K562 (cell line): ENCODE data around the gene SACS. TPM values are rescaled to one million over a fixed set of nuclear protein-coding genes. Genes with fewer than 3 reads are reported as not detected.

ENCODE experiments used
- ATAC-seq: fragments of 200-7000 bp; cut with Tn5 transposase; 3 replicates; pipeline ENCODE4 v1.9.1; 2020; ENCODE audit warnings: moderate library complexity
- BruUV-seq: library from RNA; stranded (reverse); fragments of 400-500 nt; replicated peaks from 2 replicates; lab custom pipeline; 2021; lab: Mats Ljungman, UMichigan
- CTCF ChIA-PET: fragments of 300-600 bp; formaldehyde crosslinking; extraction: SDS; loops from one replicate; lab custom pipeline; 2021; ENCODE audit warnings: low intra/inter-chr PET ratio; lab: Yijun Ruan, JAX
- POLR2A ChIA-PET: fragments of 300-600, 350-650 bp; sonication (Branson Sonifier 250); formaldehyde crosslinking; extraction: SDS; loops from one replicate; lab custom pipeline; 2021; ENCODE audit warnings: antibody characterized with exemption, inconsistent platforms; lab: Yijun Ruan, JAX
- DNase-seq, 4 experiments: peaks; one replicate each; pipeline versions ENCODE4 v3.0.0 to v3.0.0-alpha.2; 2011 to 2018; ENCODE audit warnings: low spot score in 3 of 4, mixed read lengths in 3 of 4; ENCODE audit errors: extremely low read depth in 1 of 4
- FAIRE-seq: peaks from 2 replicates; lab custom pipeline; 2011; peaks lifted over from hg19 to GRCh38; lab: Jason Lieb, UNC
- H2AFZ ChIP-seq: 2 replicates; pipeline ENCODE4 v1.6.0; 2011; ENCODE audit warnings: low read depth, low read length, control low read depth, inconsistent platforms
- H3K27ac ChIP-seq: fragments of 200-600 bp; 3 replicates; pipeline ENCODE4 v1.8.0; 2011; ENCODE audit warnings: low read depth, mild to moderate bottlenecking, control low read depth, inconsistent platforms, low read length, moderate library complexity, mixed read lengths; ENCODE audit errors: extremely low read depth
- H3K27me3 ChIP-seq, 2 experiments: fragments of 300-600 bp in 1 of 2; 2 replicates in 1 of 2; 3 replicates in 1 of 2; pipeline versions ENCODE4 v1.6.0 to v1.8.0; 2011; ENCODE audit warnings: inconsistent platforms in 2 of 2, low read length in 2 of 2, mild to moderate bottlenecking in 1 of 2, mixed read lengths in 1 of 2, moderate library complexity in 1 of 2; ENCODE audit not compliant: control insufficient read depth in 2 of 2, insufficient read depth in 2 of 2
- H3K36me3 ChIP-seq: fragments of 300-600 bp; 3 replicates; pipeline ENCODE4 v1.8.0; 2011; ENCODE audit warnings: mild to moderate bottlenecking, low read length, inconsistent platforms; ENCODE audit not compliant: control insufficient read depth, insufficient read depth
- H3K4me1 ChIP-seq, 2 experiments: fragments of 200-600 bp in 1 of 2; replicated peaks in 1 of 2; 2 replicates in 1 of 2; 3 replicates in 1 of 2; pipeline versions ENCODE4 v1.5.1 to v1.8.0; 2011; ENCODE audit warnings: inconsistent platforms in 2 of 2, low read length in 2 of 2, mild to moderate bottlenecking in 1 of 2, mixed read lengths in 1 of 2, moderate library complexity in 1 of 2; ENCODE audit not compliant: control insufficient read depth in 2 of 2, insufficient read depth in 2 of 2
- H3K4me2 ChIP-seq: 2 replicates; pipeline ENCODE4 v1.6.1; 2011; ENCODE audit warnings: low read length, control low read depth, inconsistent platforms, mixed read lengths; ENCODE audit not compliant: insufficient read depth
- H3K4me3 ChIP-seq: fragments of 200-600 bp; sonication (generic), shearing (Covaris generic); 2 replicates; pipeline ENCODE4 v1.5.1; 2016; ENCODE audit warnings: control low read depth, inconsistent platforms
- H3K79me2 ChIP-seq: fragments of 200-600 bp; 3 replicates; pipeline ENCODE4 v1.8.0; 2011; ENCODE audit warnings: low read length, inconsistent platforms; ENCODE audit not compliant: control insufficient read depth, insufficient read depth
- H3K9ac ChIP-seq, 2 experiments: 2 replicates each; pipeline versions ENCODE4 v1.6.0 to v1.6.1; 2011; ENCODE audit warnings: low read depth in 2 of 2, low read length in 2 of 2, control low read depth in 1 of 2, inconsistent platforms in 1 of 2, mild to moderate bottlenecking in 1 of 2, mixed read lengths in 1 of 2; ENCODE audit not compliant: insufficient read depth in 1 of 2
- H3K9me1 ChIP-seq: one replicate; pipeline ENCODE4 v1.6.0; 2011; ENCODE audit warnings: inconsistent platforms, mild to moderate bottlenecking, low read length, moderate library complexity; ENCODE audit not compliant: control insufficient read depth, insufficient read depth
- H3K9me3 ChIP-seq: replicated peaks from 2 replicates; pipeline ENCODE4 v1.5.1; 2011; ENCODE audit warnings: low read depth, low read length, inconsistent platforms; ENCODE audit not compliant: control insufficient read depth, insufficient read depth
- H4K20me1 ChIP-seq: replicated peaks from 2 replicates; pipeline ENCODE4 v1.6.1; 2011; ENCODE audit warnings: low read length, inconsistent platforms, mixed read lengths; ENCODE audit not compliant: control insufficient read depth, insufficient read depth
- ZNF232 ChIP-seq: sonication (generic); formaldehyde crosslinking; IDR thresholded peaks from 2 replicates; pipeline ENCODE4 v1.8.0; 2022; ENCODE audit warnings: mild to moderate bottlenecking, missing genetic modification reagents
- ZNF311 ChIP-seq: fragments of 250-450 bp; sonication (Bioruptor Pico); IDR thresholded peaks from 2 replicates; pipeline ENCODE4 v1.4.0; 2020; ENCODE audit warnings: mild to moderate bottlenecking, moderate library complexity
- ZNF717 ChIP-seq: fragments of 250-450 bp; sonication (Bioruptor Pico); IDR thresholded peaks from 2 replicates; pipeline ENCODE4 v1.5.0; 2021
- WGBS: fragments of 100-300 bp; shearing (Covaris generic); methylation state at CpG from one replicate; pipeline ENCODE4 v1.1.6; 2016; ENCODE audit warnings: low coverage, mixed read lengths; ENCODE audit not compliant: insufficient coverage; ENCODE audit errors: missing lambda C conversion rate; 5-methylcytosine and 5-hydroxymethylcytosine counted together
- in situ Hi-C: fragments of 300-500 bp; cut with MboI; formaldehyde crosslinking; loops from 4 replicates; pipeline ENCODE4 v1.15.0; 2018; ENCODE audit warnings: inconsistent platforms, mixed read lengths
- intact Hi-C: fragments of 100-400 bp; cut with micrococcal nuclease; formaldehyde crosslinking; loops from 2 replicates; pipeline ENCODE4 v1.14.2; 2022
- polyA plus RNA-seq, 8 experiments: library from polyadenylated mRNA; depleted of rRNA in 4 of 8; stranded (reverse) in 5 of 8; unstranded in 3 of 8; fragments of >200 nt; fragmentation: Nextera tagmentation in 2 of 8; fragmentation: Illumina TruSeq in 1 of 8; extraction: Ambion mirVana in 2 of 8; extraction: Trizol in 1 of 8; gene quantifications; 2 replicates each; pipeline versions ENCODE4 v1.2.1 to v1.2.3, GENCODE V29; 2011 to 2014; ENCODE audit warnings: inconsistent platforms in 1 of 8, missing spikeins in 1 of 8
- total RNA-seq, 7 experiments: library from RNA; depleted of rRNA in 6 of 7; stranded (reverse); fragments of >200 nt in 6 of 7; fragmentation: Illumina TruSeq in 2 of 7; extraction: Trizol in 2 of 7; gene quantifications; 2 replicates each; pipeline versions ENCODE4 v1.2.1 to v1.2.3, GENCODE V29; 2011 to 2021; ENCODE audit warnings: low replicate concordance in 1 of 7
- TF ChIP-seq, protein P1 (sequence below): sonication (generic); formaldehyde crosslinking; IDR thresholded peaks from 2 replicates; pipeline ENCODE4 v1.8.0; 2023; ENCODE audit warnings: missing genetic modification reagents, mild to moderate bottlenecking, borderline replicate concordance

The SACS gene
- total and polyA plus RNA-seq, 9 of the 15 experiments (the other 6 are each of a cell fraction or from before 2014, with no cell fraction given): 4.7 to 28.2 (median 18.9) TPM

DNA sequence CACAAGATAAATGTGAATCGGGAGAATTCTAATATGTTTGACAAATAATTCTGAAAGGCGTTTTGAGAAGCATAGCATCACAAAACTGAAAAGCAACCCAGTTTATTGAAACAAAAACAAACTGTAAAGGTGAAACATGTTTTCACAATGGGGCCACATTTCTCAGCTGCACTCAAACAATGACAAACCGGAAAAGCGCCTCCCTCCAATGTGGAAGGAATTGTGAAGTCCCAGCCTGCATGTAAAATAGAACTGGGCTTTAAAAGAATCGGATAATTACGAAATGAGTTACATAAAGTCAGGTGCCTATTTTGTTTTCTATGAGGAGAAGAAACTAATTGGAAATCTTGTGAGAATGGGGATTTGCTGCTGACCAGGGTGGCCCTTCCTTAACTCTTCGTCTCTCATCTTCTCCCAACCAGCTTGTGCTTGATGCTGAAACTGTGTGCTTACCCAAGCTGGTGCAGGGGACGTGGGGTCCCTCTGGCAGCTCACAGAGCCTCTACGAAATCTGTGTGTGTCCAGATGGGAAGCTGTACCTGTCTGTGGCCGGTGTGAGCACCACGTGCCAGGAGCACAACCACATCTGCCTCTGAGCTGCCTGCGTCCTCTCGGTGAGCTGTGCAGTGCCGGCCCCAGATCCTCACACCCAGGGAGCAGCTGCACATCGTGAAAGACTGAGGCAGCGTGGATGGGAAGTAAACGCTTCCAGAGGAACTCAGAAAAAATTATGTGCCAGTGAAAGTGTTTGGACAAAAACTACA is 109.4 kb downstream of the SACS start:
- intact Hi-C loops: no loop called here
- TF ChIP-seq ZNF232 (CRISPR knock-in tag): no peak
- TF ChIP-seq, protein P1, sequence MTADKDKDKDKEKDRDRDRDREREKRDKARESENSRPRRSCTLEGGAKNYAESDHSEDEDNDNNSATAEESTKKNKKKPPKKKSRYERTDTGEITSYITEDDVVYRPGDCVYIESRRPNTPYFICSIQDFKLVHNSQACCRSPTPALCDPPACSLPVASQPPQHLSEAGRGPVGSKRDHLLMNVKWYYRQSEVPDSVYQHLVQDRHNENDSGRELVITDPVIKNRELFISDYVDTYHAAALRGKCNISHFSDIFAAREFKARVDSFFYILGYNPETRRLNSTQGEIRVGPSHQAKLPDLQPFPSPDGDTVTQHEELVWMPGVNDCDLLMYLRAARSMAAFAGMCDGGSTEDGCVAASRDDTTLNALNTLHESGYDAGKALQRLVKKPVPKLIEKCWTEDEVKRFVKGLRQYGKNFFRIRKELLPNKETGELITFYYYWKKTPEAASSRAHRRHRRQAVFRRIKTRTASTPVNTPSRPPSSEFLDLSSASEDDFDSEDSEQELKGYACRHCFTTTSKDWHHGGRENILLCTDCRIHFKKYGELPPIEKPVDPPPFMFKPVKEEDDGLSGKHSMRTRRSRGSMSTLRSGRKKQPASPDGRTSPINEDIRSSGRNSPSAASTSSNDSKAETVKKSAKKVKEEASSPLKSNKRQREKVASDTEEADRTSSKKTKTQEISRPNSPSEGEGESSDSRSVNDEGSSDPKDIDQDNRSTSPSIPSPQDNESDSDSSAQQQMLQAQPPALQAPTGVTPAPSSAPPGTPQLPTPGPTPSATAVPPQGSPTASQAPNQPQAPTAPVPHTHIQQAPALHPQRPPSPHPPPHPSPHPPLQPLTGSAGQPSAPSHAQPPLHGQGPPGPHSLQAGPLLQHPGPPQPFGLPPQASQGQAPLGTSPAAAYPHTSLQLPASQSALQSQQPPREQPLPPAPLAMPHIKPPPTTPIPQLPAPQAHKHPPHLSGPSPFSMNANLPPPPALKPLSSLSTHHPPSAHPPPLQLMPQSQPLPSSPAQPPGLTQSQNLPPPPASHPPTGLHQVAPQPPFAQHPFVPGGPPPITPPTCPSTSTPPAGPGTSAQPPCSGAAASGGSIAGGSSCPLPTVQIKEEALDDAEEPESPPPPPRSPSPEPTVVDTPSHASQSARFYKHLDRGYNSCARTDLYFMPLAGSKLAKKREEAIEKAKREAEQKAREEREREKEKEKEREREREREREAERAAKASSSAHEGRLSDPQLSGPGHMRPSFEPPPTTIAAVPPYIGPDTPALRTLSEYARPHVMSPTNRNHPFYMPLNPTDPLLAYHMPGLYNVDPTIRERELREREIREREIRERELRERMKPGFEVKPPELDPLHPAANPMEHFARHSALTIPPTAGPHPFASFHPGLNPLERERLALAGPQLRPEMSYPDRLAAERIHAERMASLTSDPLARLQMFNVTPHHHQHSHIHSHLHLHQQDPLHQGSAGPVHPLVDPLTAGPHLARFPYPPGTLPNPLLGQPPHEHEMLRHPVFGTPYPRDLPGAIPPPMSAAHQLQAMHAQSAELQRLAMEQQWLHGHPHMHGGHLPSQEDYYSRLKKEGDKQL (CRISPR knock-in tag): no peak
- TF ChIP-seq ZNF311 (CRISPR knock-in tag): no peak
- TF ChIP-seq ZNF717 (CRISPR knock-in tag): no peak

More for the DNA sequence above, 109.4 kb downstream of the SACS start:
- Histone ChIP-seq H2AFZ (peak overlapping the region; percentile 32; the same call in 1 of the 2 replicates), H3K4me1 (no peaks in the 10 kb centered on the region; a peak in 1 of 5 replicates), H4K20me1 (no peaks in the 10 kb centered on the region), H3K4me2 (no peak overlapping the region), H3K9me3 (no peaks in the 10 kb centered on the region), H3K36me3 (no peaks in the 10 kb centered on the region), H3K27me3 (no peaks in the 10 kb centered on the region), H3K79me2 (no peaks in the 10 kb centered on the region), H3K4me3 (no peak overlapping the region), H3K9me1 (no peaks in the 10 kb centered on the region), H3K9ac (no peak overlapping the region), H3K27ac (no peak overlapping the region)
- FAIRE-seq (no peak), DNase-seq (no peak), ATAC-seq (no peak)
- ChIA-PET CTCF (no interaction called here), POLR2A (no interaction called here)
- WGBS: 19% methylated on average over 13 of the region's 17 CpGs
- BruUV-seq: no TSS peak
- in situ Hi-C loops: no loop called here
